Fibroblast of skin of abdomen (primary cell): ENCODE measurements around the gene LRP4. TPM values are rescaled to one million over a fixed set of nuclear protein-coding genes. Genes with fewer than 3 reads are reported as not detected.
"Not testable (repeated sequence)": the region's sequence is repeated elsewhere in the genome, so short reads cannot be mapped to it uniquely, and the experiment has no call there.

Source experiments
- DNase-seq: peaks from one replicate; pipeline ENCODE4 v3.0.0-alpha.2; 2013
- polyA plus RNA-seq, 2 experiments: library from polyadenylated mRNA; unstranded; fragments of 120-200 nt; gene quantifications; one replicate each; pipeline ENCODE4 v1.2.1, GENCODE V29; 2013; ENCODE audit not compliant: insufficient read length in 2 of 2

LRP4 gene, protein sequence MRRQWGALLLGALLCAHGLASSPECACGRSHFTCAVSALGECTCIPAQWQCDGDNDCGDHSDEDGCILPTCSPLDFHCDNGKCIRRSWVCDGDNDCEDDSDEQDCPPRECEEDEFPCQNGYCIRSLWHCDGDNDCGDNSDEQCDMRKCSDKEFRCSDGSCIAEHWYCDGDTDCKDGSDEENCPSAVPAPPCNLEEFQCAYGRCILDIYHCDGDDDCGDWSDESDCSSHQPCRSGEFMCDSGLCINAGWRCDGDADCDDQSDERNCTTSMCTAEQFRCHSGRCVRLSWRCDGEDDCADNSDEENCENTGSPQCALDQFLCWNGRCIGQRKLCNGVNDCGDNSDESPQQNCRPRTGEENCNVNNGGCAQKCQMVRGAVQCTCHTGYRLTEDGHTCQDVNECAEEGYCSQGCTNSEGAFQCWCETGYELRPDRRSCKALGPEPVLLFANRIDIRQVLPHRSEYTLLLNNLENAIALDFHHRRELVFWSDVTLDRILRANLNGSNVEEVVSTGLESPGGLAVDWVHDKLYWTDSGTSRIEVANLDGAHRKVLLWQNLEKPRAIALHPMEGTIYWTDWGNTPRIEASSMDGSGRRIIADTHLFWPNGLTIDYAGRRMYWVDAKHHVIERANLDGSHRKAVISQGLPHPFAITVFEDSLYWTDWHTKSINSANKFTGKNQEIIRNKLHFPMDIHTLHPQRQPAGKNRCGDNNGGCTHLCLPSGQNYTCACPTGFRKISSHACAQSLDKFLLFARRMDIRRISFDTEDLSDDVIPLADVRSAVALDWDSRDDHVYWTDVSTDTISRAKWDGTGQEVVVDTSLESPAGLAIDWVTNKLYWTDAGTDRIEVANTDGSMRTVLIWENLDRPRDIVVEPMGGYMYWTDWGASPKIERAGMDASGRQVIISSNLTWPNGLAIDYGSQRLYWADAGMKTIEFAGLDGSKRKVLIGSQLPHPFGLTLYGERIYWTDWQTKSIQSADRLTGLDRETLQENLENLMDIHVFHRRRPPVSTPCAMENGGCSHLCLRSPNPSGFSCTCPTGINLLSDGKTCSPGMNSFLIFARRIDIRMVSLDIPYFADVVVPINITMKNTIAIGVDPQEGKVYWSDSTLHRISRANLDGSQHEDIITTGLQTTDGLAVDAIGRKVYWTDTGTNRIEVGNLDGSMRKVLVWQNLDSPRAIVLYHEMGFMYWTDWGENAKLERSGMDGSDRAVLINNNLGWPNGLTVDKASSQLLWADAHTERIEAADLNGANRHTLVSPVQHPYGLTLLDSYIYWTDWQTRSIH (N-terminal part only)
- 13.0 TPM for polyA plus RNA-seq (2013, experiment 1 of 2; ENCODE audit: insufficient read length)
- polyA plus RNA-seq (2013, experiment 2 of 2; ENCODE audit: insufficient read length) = 12.0 TPM

DNA sequence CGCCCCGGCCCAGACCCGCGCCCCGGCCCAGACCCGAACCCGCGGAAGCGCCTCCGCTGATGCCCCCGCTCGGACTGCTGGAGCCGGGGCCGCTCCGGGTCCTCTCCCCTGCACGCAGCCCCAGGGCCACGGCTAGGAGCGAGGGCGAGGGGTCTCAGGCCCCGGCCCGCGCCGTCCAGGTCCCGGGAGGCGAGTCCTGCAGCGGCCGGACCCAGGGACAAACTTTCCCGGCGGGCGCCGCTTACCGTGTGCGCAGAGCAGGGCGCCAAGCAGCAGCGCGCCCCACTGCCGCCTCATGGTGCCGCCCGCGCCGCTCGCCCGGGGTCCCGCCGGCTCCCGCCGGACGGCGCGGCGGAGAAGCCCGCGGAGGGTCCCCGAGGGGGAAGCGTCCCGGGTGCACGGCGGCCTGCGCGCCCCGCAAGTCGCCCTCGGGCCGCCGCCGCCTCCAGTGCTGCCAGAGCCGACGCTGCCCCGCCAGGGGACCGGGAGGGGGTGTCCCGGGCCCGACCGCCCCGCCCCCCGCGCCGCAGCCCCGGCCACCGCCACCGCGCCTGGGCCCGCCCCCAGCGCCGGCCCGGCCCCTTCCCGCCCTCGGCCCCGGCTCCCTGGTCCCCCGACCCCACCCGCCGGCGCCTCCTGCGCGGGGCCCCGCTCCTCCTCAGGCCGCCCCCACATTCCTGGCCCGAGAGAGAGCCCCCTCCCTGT lies at the start of gene LRP4:
LRP4 (minus strand) TSS at position 468 of the 705 bp plus-strand sequence; CDS start at position 297, 171 bp downstream.
- DNase-seq = peak; percentile 36

DNA sequence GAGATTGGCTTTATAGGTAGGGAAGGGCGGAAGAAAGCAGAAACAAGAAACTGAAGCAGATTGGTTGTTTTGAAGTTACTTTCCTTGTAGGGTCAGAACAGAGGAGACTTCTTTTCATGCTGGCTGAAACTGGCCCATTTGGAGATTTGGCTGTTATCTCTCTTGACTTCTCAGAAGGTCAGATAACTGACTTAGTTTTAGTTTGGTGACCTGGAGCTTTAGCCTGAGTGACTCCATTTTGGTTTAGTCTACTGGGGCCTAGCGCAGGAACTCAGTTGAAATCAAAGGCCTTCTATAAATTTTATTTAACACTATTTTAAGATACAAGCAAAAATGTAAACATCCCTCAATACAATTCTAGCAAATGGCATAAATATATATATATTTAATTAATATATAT lies 49.6 kb upstream of the LRP4 start:
- DNase-seq = no peak

- no peak for DNase-seq
These were observed 48.4 kb upstream of the LRP4 start for GRCh38 chr11:46966773-46967172.

GRCh38 chr11:46963844-46964243 lies 45.5 kb upstream of the LRP4 start:
- DNase-seq = no peak

DNA sequence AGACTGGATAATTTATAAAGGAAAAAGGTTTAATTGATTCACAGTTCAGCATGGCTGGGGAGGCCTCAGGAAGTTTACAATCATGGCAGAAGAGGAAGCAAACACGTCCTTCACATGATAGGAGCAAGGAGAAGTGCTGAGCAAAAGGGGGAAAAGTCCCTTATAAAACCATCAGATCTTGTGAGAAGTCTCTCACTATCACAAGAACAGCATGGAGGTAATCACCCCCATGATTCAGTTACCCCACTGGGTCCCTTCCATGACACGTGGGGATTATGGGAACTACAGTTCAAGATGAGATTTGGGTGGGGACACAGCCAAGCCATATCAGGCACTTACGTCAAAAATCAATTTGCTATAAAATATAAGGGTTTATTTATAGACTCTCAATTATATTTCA lies 43.5 kb upstream of the LRP4 start:
- DNase-seq = not testable (repeated sequence)

DNA sequence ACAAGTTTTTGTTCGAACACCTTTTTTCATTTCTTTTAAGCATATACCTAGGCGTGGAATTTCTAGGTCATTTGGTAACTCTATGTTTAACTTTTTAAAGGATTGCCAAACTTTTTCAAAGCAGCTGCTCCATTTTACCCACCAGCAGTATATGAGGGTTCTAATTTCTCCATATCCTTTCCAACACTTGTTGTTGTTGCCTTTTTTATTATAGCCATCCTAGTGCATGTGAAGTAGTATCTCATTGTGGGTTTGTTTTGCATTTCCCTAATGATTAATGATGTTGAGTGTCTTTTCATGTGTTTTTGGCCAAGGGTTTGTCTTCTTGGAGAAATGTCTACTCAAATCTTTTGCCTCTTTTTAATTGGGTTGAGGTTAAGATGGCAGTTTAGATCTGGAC lies 42.7 kb upstream of the LRP4 start:
- no peak for DNase-seq

DNA sequence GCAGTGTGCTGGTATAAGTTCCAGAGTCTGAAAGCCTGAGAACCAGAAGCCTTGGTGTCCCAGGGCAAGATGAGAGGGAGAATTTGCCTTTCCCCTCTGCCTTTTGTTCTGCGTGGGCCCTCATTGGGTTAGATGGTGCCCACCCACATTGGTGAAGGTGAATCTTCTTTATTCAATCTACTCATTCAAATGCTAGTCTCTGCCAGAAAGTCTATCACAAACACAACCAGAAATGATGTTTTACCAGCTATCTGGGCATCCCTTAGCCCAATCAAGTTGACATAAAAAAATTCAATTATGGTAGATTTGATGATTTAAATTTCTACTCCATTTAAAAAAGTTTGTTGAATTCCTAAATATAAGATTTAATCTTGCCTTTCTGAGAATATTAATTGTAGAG lies 40.4 kb upstream of the LRP4 start:
- DNase-seq = no peak

DNA sequence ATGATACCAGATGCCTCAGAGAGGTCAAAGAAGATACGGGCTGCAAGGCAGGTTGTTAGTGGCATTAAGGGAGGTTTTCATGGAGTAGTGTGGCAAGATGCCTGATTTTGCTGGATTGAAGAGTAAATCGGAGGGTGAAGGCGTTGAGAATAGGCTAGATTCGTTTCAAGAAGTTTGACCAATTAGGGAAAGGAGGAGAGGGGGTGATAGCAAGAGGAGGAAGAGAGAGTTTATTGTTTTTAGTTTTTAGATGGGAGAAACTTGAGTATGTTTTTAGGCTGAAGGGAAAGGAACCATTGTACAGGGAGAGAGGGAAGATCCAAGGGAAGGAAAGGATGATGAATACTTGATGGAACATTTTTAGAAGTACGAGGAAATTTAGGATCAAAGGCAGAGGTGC lies 34.7 kb upstream of the LRP4 start:
- DNase-seq = no peak

GRCh38 chr11:46952553-46952952 lies 34.2 kb upstream of the LRP4 start:
- no peak for DNase-seq

DNA sequence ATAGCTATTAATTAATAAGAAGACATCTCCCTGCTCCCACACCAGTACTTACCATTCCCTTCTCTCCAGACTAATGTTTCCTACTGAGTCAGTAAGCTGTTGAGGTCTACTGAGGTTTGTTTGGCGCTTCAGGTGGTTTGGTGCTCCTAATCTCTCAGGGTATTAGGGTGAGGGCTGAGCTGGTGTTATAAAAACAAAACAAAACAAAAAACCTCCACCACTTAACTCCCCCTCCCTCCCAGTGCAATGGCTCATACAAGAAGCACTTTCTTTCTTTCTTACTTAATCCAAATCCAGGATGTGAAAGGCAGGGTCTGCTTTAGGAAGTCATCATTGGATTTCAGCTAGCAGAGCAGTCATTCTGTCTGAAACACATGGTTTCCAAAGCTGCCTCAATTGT lies 33.5 kb upstream of the LRP4 start:
- DNase-seq = no peak

GRCh38 chr11:46949297-46949696 lies 30.9 kb upstream of the LRP4 start:
- no peak for DNase-seq

GRCh38 chr11:46948378-46949131 lies 30.2 kb upstream of the LRP4 start:
- DNase-seq = peak; percentile 73

- no peak for DNase-seq
These were observed 29.2 kb upstream of the LRP4 start for GRCh38 chr11:46947399-46948077.

DNA sequence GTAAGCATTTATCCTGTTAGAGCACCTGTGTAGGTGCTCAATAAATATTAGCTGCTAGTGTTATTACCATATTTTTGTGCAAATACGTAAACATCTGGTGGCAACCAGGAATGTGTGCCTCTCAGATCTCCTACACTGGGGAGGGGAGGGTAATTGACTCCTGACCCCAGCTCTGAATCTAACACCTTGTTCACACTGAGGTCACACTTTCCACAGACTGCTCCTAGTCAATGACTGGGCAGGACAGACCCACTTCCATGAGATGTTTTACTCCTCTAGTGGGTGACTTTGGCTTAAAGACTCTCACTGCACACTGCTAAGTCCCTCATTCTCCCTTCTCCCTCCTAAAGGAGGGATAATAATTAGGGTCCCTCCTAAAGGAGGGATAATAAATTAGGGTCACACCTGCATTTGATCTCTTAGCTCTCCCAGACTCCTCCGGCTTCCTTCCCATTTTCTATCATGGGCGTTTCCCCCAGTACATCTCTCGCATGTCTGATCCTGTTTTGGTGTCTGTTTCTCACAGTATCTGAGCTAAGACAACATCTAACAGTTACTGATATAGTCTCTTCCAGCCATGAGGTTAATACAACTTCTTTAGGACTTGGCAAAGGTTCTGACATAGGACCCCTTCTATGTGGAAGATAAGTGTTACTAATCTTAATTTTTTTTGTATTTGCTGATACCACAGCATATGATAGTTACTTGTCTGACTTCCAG lies 26.2 kb upstream of the LRP4 start:
- DNase-seq = no peak

GRCh38 chr11:46942172-46942571 lies 23.8 kb upstream of the LRP4 start:
- no peak for DNase-seq

DNA sequence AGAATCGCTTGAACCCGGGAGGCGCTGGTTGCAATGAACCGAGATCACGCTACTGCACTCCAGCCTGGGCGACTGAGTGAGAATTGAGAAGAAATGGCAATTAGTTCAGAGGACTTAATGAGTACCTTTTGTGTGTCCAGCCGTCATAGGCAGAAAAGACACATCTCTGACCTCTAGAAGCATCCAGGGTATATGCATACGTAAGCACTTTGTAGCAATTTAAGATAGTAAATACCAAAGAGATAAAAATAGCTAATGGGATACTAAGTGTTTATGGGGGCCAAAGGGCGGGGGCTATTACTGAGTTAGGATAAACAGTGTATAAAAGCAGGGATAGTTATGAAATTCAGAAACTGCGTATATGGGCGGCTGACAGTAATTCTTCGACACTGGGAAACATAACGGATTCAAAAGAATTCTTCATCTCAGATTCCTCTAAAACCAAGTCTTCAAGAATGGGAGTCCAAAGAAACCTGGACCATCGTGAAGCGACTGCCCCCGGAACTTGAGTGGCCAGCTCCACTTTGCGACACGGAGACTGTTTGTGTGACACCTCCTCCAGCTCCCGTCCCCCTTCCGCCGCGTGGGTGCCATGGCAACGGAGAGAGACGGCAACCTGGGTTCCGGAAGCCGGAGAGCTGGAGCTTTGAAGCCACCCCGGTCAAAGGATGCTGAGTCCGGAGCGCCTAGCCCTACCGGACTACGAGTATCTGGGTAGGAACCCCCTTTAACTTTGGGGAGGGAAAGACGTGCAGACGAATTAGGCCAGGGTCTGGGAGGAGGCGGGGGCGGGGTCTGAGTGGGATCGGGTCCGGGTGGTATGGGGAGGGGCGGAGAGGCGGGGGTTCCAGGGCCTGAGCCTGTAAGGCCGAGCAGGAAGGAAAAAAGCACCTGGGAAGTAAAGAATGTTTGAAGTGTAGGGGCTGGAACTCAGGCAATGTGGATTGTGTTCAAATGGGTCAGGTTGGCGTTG lies 18.1 kb upstream of the LRP4 start, which contains the start of gene CSTPP1:
CSTPP1 (plus strand) TSS at position 624 of the 973 bp plus-strand sequence; CDS start at position 669, 45 bp downstream.
- DNase-seq = peak; percentile 94

GRCh38 chr11:46930089-46930488 lies 11.7 kb upstream of the LRP4 start:
- peak; percentile 69 for DNase-seq

DNA sequence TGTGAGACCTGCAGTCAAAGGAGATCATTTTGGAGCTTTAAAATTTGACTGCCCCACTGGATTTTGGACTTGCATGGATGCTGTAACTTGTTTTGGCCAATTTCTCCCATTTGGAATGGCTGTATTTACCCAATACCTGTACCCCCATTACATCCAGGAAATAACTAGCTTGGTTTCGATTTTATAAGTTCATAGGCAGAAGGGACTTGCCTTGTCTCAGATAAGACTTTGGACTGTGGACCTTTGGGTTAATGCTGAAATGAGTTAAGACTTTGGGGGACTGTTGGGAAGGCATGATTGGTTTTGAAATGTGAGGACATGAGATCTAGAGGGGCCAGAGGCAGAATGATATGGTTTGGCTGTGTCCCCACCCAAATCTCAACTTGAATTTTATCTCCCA lies 10.4 kb upstream of the LRP4 start:
- DNase-seq = not testable (repeated sequence)
